GM19238 (cell line): ENCODE measurements around the gene IL4R.
"Not testable (repeated sequence)": the region's sequence is repeated elsewhere in the genome, so short reads cannot be mapped to it uniquely, and the experiment has no call there.

Experiments
- DNase-seq: peaks from one replicate; pipeline ENCODE4 v3.0.0; 2011; ENCODE audit warnings: low spot score; ENCODE audit not compliant: insufficient read length

Gene IL4R

GRCh38 chr16:27401768-27402568, 88.2 kb downstream of the IL4R start, which contains the start of gene IL21R:
Gene IL21R (plus strand): TSS chr16:27402174. CDS start chr16:27430072, 27,898 bp downstream.
- DNase-seq, result no peak

GRCh38 chr16:27402569-27402963, 88.8 kb downstream of the IL4R start:
- DNase-seq, result no peak

- DNase-seq, result no peak
These were observed 89.3 kb downstream of the IL4R start for GRCh38 chr16:27402964-27403600.

GRCh38 chr16:27403601-27403992, 89.8 kb downstream of the IL4R start:
- DNase-seq, result no peak

DNA sequence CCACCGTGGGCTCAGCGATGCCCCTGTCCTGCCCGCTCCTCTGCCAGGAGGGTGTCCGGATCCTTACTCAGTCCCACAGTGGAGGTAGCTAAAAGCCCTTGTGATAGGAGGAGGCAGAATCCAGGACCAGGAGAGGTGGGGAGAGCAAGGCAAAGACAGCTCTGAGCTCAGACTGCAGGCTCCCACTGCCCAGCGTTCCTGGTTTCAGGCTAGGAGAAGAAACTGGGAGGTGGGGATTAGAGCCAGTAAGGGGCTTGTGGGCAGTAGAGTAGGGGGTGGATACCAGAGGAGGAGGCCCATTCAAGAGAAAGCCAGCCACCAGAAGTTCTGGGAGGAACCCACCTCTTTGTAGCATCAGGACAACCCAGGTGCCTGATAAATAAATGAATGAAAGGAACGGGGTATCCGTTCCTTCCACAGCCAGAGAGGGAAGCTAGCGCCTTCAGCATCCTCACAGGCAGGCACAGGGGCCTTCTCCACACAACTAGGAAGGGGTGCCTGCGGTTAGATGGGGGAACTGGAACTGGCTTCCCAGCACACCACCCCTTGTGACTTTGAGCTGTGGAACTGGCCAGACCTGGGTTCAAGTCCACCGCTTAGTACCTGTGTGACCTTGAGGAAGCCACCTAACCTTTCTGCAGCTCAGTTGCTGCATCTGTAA, 90.5 kb downstream of the IL4R start:
- no peak for DNase-seq

- no peak for DNase-seq
These were observed 92.0 kb downstream of the IL4R start for GRCh38 chr16:27405546-27406451.

DNA sequence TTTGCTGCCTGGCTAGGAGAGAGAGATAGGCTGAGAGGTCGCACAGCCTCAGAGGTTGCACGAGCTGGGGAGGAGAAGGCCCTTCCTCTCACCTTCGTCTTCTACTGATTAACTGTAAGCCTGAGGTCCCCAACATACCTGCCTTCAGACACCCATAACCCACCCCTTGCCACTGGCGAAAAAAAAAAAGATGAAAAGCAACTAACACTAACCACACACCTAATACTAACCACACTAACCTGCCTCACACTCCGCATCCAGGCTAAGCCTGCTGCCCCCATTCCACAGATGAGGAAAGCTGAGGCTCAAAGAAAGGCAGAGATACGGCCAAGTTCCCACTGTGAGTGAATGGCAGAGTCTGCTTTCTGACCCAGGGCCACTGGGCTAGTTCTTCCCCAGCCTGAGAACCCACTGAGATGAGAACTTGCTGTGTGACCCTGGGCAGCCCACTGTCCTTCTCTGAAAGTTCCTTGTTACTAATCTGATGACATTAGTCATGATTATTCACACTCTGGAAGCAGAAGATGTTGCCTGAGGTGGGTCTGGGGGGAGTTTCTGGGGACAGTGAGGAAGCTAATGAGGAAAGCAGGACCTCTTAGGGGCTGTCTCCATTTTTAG, 92.8 kb downstream of the IL4R start:
- no peak for DNase-seq

GRCh38 chr16:27407133-27407532, 93.4 kb downstream of the IL4R start:
- no peak for DNase-seq

DNA sequence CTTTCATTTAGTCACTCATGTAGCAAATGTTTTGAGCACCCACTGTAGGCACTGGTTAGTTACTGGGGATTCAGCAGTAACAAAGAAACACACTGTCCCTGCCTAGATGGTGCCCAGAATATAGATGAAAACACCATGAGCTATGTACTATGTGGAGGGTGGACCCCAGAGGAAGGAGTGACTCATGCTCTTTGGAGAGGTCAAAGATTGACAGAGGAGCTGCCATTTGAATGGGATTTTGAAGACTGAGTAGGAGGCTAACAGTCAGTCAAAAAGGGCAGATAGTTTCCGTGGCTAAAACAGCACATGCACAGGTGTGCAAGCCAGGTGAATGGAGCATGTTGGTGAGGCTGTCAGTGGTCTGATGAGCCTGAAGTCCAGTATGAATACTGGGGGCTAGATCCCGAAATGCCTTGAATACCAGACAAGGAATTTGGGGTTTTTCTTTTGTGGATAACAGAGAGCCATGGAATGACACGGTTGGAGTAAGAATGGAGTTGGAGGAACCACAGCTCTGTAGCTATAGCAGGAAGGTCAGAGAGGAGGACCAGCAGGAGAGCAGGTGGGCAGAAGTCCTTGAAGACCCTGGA, 94.3 kb downstream of the IL4R start:
- no peak for DNase-seq

- no peak for DNase-seq
These were observed 94.8 kb downstream of the IL4R start for GRCh38 chr16:27408602-27409031.

DNA sequence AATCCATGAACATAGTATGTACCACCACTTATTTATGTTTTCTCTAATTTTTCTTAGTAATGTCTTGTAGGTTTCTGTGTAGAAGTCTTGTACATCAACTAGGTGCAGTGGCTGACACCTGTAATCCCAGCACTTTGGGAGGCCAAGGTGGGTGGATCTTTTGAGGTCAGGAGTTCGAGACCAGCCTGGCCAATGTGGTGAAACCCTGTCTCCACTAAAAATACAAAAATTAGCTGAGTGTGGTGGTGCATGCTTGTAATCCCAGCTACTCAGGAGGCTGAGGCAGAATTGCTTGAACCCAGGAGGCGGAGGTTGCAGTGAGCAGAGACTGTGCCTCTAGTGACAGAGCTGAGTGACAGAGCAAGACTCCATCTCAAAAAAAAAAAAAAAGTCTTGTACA, 96.2 kb downstream of the IL4R start:
- DNase-seq, result not testable (repeated sequence)

DNA sequence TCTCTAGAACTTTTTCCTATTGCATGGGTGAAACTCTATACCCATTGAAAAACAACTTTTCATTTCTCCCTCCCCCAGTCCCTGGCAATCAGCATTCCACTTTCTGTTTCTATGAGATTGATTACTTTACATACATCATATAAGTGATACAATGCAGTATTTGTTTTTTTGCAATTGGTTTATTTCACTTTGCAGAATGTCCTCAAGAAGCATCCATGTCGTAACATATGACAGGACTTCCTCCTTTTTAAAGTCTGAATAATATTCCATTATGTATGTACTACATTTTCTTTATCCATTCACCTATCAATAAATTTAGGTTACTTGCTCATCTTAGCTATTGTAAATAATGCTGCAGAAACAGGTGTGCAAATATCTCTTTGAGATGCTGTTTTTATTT, 97.0 kb downstream of the IL4R start:
- DNase-seq, result no peak

GRCh38 chr16:27413956-27414355, 100.2 kb downstream of the IL4R start:
- no peak for DNase-seq
